ENCODE data around the gene CIDEC. TPM values are rescaled to one million over a fixed set of nuclear protein-coding genes. Genes with fewer than 3 reads are reported as not detected.
"Not testable (repeated sequence)": the region's sequence is repeated elsewhere in the genome, so short reads cannot be mapped to it uniquely, and the experiment has no call there.

CIDEC gene
- total RNA-seq, 2 donors from 2014 or later = 63.3 to 127 TPM

GRCh38 chr3:9883706-9884554, 3.9 kb upstream of the CIDEC start:
- intact Hi-C loops (cut with DNase I) = no loop called here
- ATAC-seq = no peak
- DNase-seq = no peak

DNA sequence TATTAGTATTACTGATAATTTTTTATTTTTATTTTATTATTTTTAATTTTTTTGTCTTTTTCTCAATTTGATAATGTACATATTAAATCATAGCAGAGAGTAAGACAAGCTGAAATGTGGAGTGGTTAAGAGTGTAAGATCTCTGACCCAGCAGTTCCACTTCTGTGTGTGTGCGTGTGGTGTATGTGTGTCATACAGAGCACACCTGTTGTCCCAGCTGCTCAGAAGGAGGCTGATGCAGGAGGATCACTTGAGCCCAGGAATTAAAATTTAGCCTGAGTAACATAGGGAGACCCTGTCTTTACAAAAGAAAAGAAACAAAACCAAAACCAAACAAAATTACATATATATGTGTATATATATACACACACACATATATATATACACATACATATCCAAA, 1.4 kb upstream of the CIDEC start:
- ATAC-seq = no peak
- no peak for DNase-seq
- intact Hi-C loops (cut with DNase I) = no loop called here

DNA sequence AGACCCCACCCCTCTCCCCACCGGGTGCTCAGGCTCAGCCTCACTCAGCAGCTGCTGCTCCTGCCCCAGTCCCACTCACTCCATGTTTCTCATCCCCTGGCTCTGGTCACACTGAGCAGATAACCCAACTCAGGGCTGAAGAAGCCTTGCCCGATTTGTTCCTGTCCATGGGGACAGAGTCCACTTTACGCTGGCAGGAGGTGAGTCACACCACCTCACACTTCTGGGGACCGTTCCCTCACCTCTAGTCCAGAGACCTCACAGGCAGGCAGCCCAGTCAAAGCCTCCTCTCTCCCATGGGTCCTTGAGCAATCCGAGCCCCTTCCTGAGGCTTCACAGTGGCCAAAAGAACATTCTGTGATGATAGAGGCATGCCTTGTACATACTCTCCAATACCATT, 1.4 kb downstream of the CIDEC start:
- DNase-seq (no peak), ATAC-seq (peak in 1 of 2 donors; percentile 83)
- intact Hi-C loops (cut with DNase I) = no loop called here

- DNase-seq (no peak), ATAC-seq (no peak)
- intact Hi-C loops (cut with DNase I) = no loop called here
These were observed 3.1 kb downstream of the CIDEC start for GRCh38 chr3:9876991-9877390.

DNA sequence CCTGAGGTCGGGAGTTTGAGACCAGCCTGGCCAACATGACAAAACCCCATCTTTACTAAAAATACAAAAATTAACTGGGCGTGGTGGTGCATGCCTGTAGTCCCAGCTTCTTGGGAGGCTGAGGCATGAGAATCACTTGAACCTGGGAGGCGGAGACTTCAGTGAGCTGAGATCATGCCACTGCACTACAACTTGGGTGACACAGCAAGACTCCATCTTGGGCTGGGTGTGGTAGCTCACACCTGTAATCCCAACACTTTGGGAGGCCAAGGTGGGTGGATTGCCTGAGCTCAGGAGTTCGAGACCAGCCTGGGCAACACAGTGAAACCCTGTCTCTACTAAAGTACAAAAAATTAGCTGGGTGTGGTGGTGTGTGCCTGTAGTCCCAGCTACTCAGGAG, 3.8 kb downstream of the CIDEC start:
- intact Hi-C loops (cut with DNase I); DNase-seq; ATAC-seq: not testable (repeated sequence)

DNA sequence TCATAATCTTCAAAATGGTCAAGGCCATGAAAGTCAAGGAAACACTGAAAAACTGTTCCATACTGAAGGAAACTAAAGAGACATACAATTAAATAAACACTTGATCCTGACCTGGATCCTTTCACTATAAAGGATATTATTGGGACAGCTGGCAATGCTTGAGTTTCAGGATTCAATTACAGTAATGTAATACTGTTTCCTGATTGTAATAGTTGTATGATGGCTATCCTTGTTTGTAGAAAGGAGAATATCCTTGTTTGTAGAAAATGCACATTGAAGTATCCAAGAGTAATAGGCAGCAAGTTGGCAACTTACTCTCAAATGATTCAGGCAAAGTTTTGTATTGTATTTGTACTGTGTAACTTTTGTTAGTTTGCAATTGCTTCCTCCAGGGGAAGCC, 4.6 kb downstream of the CIDEC start:
- no peak for DNase-seq
- no peak for ATAC-seq
- intact Hi-C loops (cut with DNase I) = no loop called here

- DNase-seq; intact Hi-C loops (cut with DNase I); ATAC-seq: not testable (repeated sequence)
These were observed 8.0 kb downstream of the CIDEC start for GRCh38 chr3:9872067-9872466.

GRCh38 chr3:9870978-9871377, 9.1 kb downstream of the CIDEC start:
- intact Hi-C loops (cut with DNase I) = no loop called here
- no peak for ATAC-seq
- no peak for DNase-seq

DNA sequence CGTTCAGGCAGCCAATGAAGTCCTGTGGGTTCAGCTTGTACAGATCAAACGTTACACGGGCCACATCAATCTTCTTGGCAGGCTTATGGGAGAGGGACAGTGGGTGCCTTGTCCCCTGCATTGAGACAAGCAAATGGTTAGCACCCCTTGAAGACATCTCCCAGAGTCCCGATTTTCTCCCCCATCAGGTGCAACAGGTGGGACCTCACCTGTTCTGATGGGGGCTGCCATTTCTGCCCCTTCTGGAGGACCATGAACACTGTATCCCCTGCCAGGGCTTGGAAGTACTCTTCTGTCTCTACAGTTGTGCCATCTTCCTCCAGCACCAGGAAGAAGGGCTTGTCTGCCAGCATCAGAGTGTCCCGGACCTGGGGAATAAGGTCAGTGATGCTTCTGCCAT, 10.1 kb downstream of the CIDEC start:
- intact Hi-C loops (cut with DNase I) = no loop called here
- ATAC-seq (no peak), DNase-seq (no peak)

DNA sequence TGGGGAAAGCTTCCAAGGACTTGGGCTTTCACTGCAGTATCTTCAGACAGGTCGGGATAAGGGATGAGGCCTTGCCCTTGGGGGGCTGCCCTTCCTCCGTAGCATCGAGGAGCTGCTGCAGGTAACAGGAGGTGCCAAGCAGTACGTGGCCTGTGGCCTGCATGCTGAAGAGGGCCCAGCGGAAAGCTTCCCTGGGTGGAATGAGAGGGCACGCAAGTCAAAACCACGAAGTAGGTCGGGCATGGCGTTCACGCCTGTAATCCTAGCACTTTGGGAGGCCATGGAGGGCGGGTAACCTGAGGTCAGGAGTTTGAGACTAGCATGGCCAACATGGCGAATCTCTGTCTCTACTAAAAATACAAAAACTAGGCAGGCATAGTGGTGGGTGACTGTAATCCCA, 12.9 kb downstream of the CIDEC start:
- ATAC-seq = no peak
- intact Hi-C loops (cut with DNase I) = no loop called here

DNA sequence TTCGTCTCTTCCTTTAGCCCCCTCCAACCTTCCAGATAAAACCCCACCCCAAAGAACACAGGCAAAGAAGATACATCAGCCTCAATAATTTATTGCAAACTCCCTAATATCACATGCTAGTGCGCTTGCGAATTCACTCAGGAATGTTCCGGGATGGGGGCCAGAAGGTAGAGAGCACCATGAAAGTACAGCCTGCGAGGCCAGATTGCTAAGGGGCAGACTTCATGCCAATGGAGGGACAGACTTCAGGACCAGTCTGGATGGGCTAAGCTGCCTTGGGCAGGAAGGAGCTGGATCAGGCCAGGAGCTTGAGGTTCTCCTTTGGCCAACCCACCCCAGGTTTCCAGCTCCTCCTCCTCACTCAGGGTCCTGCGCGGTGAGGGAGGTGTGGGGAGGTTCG, 13.4 kb downstream of the CIDEC start:
- no peak for DNase-seq
- ATAC-seq = no peak
- intact Hi-C loops (cut with DNase I) = no loop called here

More for the DNA sequence above, 12.9 kb downstream of the CIDEC start:
- DNase-seq = no peak

- ATAC-seq; intact Hi-C loops (cut with DNase I): not testable (repeated sequence)
These were observed 14.9 kb downstream of the CIDEC start for GRCh38 chr3:9865125-9865637.

GRCh38 chr3:9864200-9864927, 15.7 kb downstream of the CIDEC start:
- ATAC-seq (peak; percentile 34 to 51), DNase-seq (peak; percentile 57)
- intact Hi-C loops (cut with DNase I) = no loop called here

More at GRCh38 chr3:9865125-9865637, 14.9 kb downstream of the CIDEC start:
- DNase-seq = not testable (repeated sequence)

GRCh38 chr3:9863058-9863772, 16.8 kb downstream of the CIDEC start:
- DNase-seq (no peak), ATAC-seq (peak; percentile 3 to 10)
- intact Hi-C loops (cut with DNase I) = no loop called here

GRCh38 chr3:9862391-9863057, 17.5 kb downstream of the CIDEC start:
- ATAC-seq (peak; percentile 74 to 91), DNase-seq (peak; percentile 77)
- intact Hi-C loops (cut with DNase I) = no loop called here

- ATAC-seq = no peak
- intact Hi-C loops (cut with DNase I) = no loop called here
- DNase-seq = no peak
These were observed 18.4 kb downstream of the CIDEC start for GRCh38 chr3:9861626-9862130.

DNA sequence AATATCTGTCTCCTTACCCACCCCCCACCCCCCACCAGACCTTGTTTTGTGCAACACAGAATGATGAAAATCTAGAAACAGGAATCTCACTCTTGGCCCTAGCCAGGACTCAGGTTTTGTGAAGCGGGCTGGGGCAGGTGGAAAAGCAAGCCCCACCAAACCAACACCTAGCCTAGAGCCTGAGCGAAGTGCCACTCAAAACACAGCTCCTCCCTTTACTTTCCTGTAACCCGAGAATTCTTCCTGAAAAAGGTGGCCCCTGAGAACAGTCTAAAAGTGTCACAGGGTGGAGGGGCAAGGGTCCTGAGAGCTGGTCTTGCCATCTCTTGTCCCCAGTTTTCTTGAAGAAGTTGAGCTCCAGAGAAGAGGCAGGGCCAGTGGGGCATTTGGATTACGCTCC, 18.9 kb downstream of the CIDEC start:
- intact Hi-C loops (cut with DNase I) = no loop called here
- no peak for DNase-seq
- no peak for ATAC-seq

GRCh38 chr3:9859530-9860025, 20.5 kb downstream of the CIDEC start:
- DNase-seq (no peak), ATAC-seq (no peak)
- intact Hi-C loops (cut with DNase I) = no loop called here

GRCh38 chr3:9855594-9855993, 24.5 kb downstream of the CIDEC start:
- DNase-seq = no peak
- ATAC-seq = no peak
- intact Hi-C loops (cut with DNase I) = no loop called here

All from left cardiac atrium (tissue), 4 donors.